CMK (cell line): ENCODE results near the gene MARCHF3.
"Not testable (repeated sequence)": the region's sequence is repeated elsewhere in the genome, so short reads cannot be mapped to it uniquely, and the experiment has no call there.

Experiments used
- DNase-seq: peaks from one replicate; pipeline ENCODE4 v3.0.0-alpha.2; 2010; ENCODE audit warnings: low read depth

The MARCHF3 gene

GRCh38 chr5:127011961-127012644, 18.3 kb downstream of the MARCHF3 start:
- DNase-seq, result no peak

GRCh38 chr5:127011153-127011552, 19.2 kb downstream of the MARCHF3 start:
- no peak for DNase-seq

DNA sequence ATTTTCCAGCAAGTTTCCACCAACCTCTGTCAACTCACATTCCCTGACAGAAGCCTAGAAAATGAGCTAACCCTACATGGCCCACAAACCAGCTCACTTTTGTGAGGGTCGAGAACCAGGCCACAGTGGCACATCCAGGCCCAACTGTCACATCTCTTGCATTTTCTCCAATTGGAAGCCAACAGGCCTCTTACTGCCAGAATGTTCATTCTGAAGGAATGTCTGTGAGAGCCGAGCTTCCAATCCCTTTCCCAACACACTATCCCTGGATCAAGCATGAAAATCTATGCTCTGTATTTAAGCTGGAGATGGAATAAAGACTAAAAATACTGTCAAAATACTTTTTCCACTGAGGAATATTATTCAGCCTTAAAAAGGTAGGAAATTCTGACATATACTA, 20.0 kb downstream of the MARCHF3 start:
- DNase-seq, result no peak

DNA sequence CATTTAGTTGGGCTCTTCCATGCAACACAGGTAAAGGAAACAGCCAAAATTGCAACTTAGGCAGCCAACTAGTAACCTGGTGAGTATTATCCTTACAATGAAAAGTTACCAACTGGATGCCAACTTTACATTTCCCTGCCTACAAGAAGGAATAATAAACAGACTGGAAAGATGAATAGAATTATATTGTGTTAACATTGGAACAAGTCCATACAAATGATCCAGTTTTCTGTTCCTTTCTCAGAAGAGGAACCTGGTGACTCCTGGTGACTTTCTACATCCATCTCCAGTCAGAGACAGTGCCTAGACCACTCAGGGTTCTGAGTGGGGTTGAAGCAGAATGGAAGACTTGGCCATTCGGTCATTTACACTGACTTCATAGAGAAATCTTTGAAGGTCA, 20.6 kb downstream of the MARCHF3 start:
- DNase-seq, result no peak

GRCh38 chr5:127008300-127008975, 21.9 kb downstream of the MARCHF3 start:
- DNase-seq, result no peak

DNA sequence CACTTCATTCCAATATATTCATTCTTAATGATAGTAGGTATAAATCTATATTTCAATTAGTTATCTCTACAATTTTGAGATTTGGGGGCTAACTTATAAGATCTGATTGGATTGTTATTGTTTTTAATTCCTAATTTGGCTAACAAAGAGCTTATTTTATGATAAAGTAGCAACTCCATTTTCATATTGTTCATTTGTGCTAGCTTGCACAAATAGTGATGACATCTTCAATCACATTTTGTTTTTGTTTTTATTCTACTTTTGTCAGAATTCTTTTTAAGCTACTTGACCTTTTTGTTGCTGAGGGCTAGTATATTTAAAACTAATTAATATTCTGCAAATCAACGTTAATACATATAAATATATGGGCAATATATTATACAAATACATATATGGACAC, 22.8 kb downstream of the MARCHF3 start:
- DNase-seq, result no peak

GRCh38 chr5:127006744-127007143, 23.6 kb downstream of the MARCHF3 start:
- DNase-seq, result no peak

- DNase-seq, result not testable (repeated sequence)
These were observed 25.1 kb downstream of the MARCHF3 start for GRCh38 chr5:127005282-127005681.

GRCh38 chr5:127004721-127005120, 25.6 kb downstream of the MARCHF3 start:
- no peak for DNase-seq

DNA sequence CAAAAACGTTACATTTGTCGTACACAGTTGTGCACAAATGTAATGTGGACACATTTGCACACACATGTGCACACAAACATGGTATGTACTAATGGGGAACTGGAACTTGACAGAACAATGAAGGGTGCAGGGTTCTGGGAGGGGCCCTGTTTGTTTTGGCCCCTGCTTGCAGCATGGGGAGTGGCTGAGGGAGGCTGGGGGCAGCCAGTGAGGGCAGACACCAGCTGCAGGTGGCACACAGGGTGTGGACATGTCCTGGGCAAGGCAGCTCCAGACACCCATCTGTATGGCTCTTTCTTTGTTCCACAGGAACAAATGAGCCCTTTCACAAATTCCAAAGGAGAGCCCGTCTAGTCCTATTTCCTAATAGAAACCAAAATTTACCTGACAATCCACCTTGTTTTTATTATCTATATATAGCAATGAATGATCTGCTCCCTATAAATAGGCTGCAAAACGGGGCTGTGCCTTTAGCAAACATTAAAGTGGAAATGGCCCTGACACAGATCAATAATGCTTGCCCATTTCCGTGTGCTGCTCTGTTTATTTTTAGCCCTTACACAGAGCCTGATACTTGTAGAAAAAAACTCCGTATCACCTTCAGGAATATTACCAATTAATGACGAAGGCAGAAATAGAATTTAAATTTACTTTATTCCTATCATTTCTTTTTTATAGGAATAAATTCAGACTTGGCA, 26.4 kb downstream of the MARCHF3 start:
- DNase-seq, result no peak

DNA sequence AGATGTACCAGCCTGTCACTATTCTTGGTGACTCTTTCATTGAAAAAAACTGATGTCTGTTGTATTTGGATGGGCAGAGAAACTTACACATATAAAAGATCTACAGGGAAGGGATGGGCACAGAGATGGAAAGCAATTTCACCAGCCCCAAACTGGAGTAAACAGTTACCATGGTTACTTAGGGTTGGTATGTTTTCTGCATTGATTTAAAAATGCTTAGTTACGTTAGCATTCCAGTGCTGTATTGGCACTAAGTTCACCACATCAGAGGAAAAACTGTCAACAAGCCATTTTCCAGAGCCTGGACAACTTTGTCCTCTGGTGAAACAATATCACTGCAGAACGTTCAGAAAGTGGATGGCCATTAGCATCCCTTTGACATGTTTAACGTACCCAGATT, 28.0 kb downstream of the MARCHF3 start:
- DNase-seq, result no peak

GRCh38 chr5:127001621-127002296, 28.6 kb downstream of the MARCHF3 start:
- no peak for DNase-seq

- DNase-seq, result no peak
These were observed 31.3 kb downstream of the MARCHF3 start for GRCh38 chr5:126998895-126999570.

DNA sequence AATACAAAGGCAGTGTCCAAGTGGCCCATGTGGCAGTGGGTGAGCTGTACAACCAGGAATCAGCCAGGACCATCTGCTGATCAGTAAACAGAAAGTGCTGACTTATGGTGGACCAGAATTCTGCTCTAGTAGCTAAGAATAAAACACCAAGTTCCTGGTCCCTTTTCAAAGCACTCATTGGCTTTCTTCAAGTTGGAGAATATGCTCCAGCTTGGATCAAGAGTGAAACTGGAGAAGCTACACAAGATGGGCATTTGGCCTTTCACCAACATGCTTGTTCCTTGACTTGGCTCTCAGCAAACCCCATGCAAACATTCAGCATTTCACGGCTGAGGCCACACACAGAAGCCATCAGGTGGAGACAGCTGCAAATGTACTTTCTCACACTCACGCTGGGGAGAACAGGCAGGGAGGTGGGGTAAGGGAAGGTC, 32.1 kb downstream of the MARCHF3 start:
- no peak for DNase-seq

DNA sequence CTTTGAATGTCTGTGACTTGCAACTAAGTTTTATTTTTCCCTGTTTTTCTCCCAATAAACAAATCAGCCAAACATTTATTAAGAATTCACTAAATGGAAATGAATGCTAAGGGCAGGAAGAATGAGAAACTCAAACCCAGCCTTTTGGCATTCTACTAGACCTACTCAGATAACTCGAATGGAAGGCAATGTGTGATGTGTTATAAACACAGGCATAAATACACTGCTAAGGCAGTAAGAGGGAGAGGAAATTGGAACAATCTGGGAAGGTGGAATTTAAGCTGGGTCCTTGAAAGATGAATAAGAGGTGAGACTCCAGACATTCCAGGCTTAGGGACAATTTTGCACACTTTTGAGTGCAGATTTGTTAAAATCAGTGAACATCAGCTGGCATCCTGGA, 34.7 kb downstream of the MARCHF3 start:
- no peak for DNase-seq

- DNase-seq, result no peak
These were observed 35.3 kb downstream of the MARCHF3 start for GRCh38 chr5:126995039-126995438.

DNA sequence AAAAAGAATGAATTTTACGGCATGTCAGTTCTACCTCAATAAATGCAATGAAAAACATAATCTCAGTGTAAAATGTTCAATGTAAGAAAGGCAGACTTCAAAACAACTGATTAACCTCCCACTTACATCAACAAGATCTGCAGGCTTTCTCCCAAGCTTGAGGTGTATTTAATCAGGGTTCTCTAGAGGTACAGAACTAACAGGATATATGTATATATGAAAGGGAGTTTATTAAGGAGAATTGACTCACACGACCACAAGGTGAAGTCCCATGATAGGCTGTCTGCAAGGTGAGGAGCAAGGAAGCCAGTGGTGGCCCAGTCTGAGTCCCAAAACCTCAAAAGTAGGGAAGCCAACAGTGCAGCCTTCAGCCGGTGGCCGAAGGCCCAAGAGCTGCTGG, 35.9 kb downstream of the MARCHF3 start:
- no peak for DNase-seq

GRCh38 chr5:126988021-126988569, 42.3 kb downstream of the MARCHF3 start:
- DNase-seq, result no peak

- DNase-seq, result no peak
These were observed 43.0 kb downstream of the MARCHF3 start for GRCh38 chr5:126987271-126987899.

- DNase-seq, result no peak
These were observed 45.7 kb downstream of the MARCHF3 start for GRCh38 chr5:126984632-126985031.

DNA sequence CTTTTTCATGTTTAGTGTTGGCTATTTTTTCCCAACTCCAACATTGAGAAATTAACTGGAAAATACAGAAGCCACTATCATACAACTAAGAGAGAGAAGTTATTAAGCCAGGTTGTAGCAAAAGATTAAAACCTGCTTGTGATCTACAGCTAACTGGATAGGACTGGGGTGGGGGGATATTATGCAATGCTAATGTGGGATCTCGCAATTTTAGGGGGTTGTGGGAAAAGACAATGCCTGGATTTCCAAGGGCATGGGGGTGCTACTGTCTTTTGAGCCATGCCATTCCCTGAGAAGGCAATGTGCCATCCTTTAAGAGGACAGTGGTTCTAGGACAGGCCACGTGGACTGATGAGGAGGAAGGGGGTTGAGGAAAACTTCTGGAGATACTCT, 46.5 kb downstream of the MARCHF3 start:
- no peak for DNase-seq
